AG09309 (cell line): Measurements from ENCODE around the gene CMSS1.
A peak's percentile ranks its signal among the peaks of the same experiment; 100 is the strongest.

Experiments
- DNase-seq: peaks from one replicate; pipeline ENCODE4 v3.0.0-alpha.2; 2010; ENCODE audit warnings: low read depth
- H3K4me3 ChIP-seq: 2 replicates; pipeline ENCODE4 v1.5.1; 2011; ENCODE audit warnings: mild to moderate bottlenecking, low read depth, low read length, moderate library complexity; ENCODE audit not compliant: control insufficient read depth
- CTCF ChIP-seq: IDR thresholded peaks from 2 replicates; pipeline ENCODE4 v1.5.1; 2011; ENCODE audit warnings: mild to moderate bottlenecking, low read depth, low read length, inconsistent platforms; ENCODE audit not compliant: insufficient read depth, control insufficient read depth; ENCODE audit errors: missing control alignments

Gene CMSS1

GRCh38 chr3:99789011-99789721 is 28.5 kb upstream of the CMSS1 start:
- peak; percentile 23 for DNase-seq
- no peak overlapping the region for H3K4me3 ChIP-seq
- peak; percentile 65 for TF ChIP-seq CTCF

GRCh38 chr3:99794485-99794884 is 23.2 kb upstream of the CMSS1 start:
- no peak for TF ChIP-seq CTCF
- no peak for DNase-seq
- H3K4me3 ChIP-seq: no peak overlapping the region

GRCh38 chr3:99795573-99795972 is 22.1 kb upstream of the CMSS1 start:
- no peak for TF ChIP-seq CTCF
- H3K4me3 ChIP-seq: no peak overlapping the region
- DNase-seq: no peak

DNA sequence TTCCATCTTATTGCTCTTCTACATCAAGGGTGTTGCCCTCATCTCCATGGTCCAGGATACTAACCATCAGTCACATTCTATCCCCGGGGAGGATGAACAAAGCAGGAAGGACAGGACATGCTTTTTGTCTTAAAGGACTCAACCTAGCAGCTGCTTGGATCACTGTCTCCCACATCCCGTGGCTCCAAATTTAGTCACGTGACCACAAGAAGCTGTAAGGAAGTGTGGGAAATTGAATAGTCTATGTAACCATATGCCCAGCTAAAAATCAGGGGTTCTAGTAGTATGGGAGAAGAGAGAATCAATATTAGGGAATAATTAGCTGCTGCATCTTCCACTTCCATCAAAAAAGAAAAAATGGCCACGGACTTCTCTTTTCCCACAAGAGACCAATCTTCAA is 18.2 kb upstream of the CMSS1 start:
- no peak for TF ChIP-seq CTCF
- DNase-seq: no peak
- H3K4me3 ChIP-seq: no peak overlapping the region

- no peak for TF ChIP-seq CTCF
- H3K4me3 ChIP-seq: no peak overlapping the region
- DNase-seq: no peak
Measured at GRCh38 chr3:99803297-99803696, 14.4 kb upstream of the CMSS1 start.

GRCh38 chr3:99805160-99805559 is 12.5 kb upstream of the CMSS1 start:
- no peak overlapping the region for H3K4me3 ChIP-seq
- TF ChIP-seq CTCF: no peak
- DNase-seq: no peak
